IMR-90 (cell line): ENCODE data around the gene MPV17. TPM values are rescaled to one million over a fixed set of nuclear protein-coding genes. Genes with fewer than 3 reads are reported as not detected.
"Not testable (repeated sequence)": the region's sequence is repeated elsewhere in the genome, so short reads cannot be mapped to it uniquely, and the experiment has no call there.

Experiments used
- ATAC-seq: fragments of 200-7000 bp; cut with Tn5 transposase; 2 replicates; pipeline ENCODE4 v1.9.1; 2020; ENCODE audit warnings: low read depth, mild to moderate bottlenecking, moderate library complexity
- BruUV-seq: library from RNA; stranded (reverse); fragments of 400-500 nt; replicated peaks from 2 replicates; lab custom pipeline; 2021; lab: Mats Ljungman, UMichigan
- CTCF ChIA-PET: fragments of 300-600 bp; formaldehyde crosslinking; extraction: SDS; loops from one replicate; lab custom pipeline; 2021; ENCODE audit warnings: antibody characterized with exemption; lab: Yijun Ruan, JAX
- POLR2A ChIA-PET: fragments of 300-600 bp; sonication (Branson Sonifier 250); formaldehyde crosslinking; loops from one replicate; lab custom pipeline; 2022; ENCODE audit warnings: antibody characterized with exemption; ENCODE audit not compliant: unreplicated experiment; lab: Charles Lee
- DNase-seq: peaks from one replicate; pipeline ENCODE4 v3.0.0; 2013
- H2AFZ ChIP-seq: replicated peaks from 2 replicates; pipeline ENCODE3; 2013; ENCODE audit warnings: low read length, mild to moderate bottlenecking; ENCODE audit not compliant: poor library complexity
- H2AK5ac ChIP-seq: 2 replicates; pipeline ENCODE4 v1.6.1; 2013; ENCODE audit warnings: low read depth, low read length, inconsistent platforms
- H2AK9ac ChIP-seq: replicated peaks from 2 replicates; pipeline ENCODE3; 2013; ENCODE audit warnings: mild to moderate bottlenecking, low read depth, low read length, moderate library complexity; ENCODE audit not compliant: poor library complexity
- H2BK120ac ChIP-seq: 2 replicates; pipeline ENCODE4 v1.6.1; 2013; ENCODE audit warnings: low read depth, low read length, inconsistent platforms
- H2BK15ac ChIP-seq: 3 replicates; pipeline ENCODE4 v1.6.1; 2013; ENCODE audit warnings: low read depth, low read length, inconsistent platforms
- H2BK20ac ChIP-seq: 2 replicates; pipeline ENCODE4 v1.6.1; 2013; ENCODE audit warnings: low read depth, mild to moderate bottlenecking, inconsistent platforms, low read length, moderate library complexity
- H2BK5ac ChIP-seq: 2 replicates; pipeline ENCODE4 v1.6.1; 2013; ENCODE audit warnings: mild to moderate bottlenecking, low read depth, low read length, inconsistent platforms; ENCODE audit not compliant: poor library complexity, severe bottlenecking
- H3K14ac ChIP-seq: replicated peaks from 2 replicates; pipeline ENCODE4 v1.6.1; 2013; ENCODE audit warnings: low read depth, low read length, inconsistent platforms
- H3K18ac ChIP-seq: 2 replicates; pipeline ENCODE4 v1.6.1; 2013; ENCODE audit warnings: low read depth, low read length, control low read depth
- H3K23ac ChIP-seq: 2 replicates; pipeline ENCODE4 v1.6.1; 2013; ENCODE audit warnings: low read depth, low read length, inconsistent platforms
- H3K27ac ChIP-seq: 2 replicates; pipeline ENCODE4 v1.5.1; 2013; ENCODE audit warnings: mild to moderate bottlenecking, control low read depth, low read length; ENCODE audit not compliant: insufficient read depth
- H3K27me3 ChIP-seq: 2 replicates; pipeline ENCODE4 v1.6.1; 2013; ENCODE audit warnings: low read length; ENCODE audit not compliant: control insufficient read depth, insufficient read depth
- H3K36me3 ChIP-seq: 2 replicates; pipeline ENCODE4 v1.6.1; 2013; ENCODE audit warnings: low read length, mixed read lengths; ENCODE audit not compliant: control insufficient read depth, insufficient read depth
- H3K4ac ChIP-seq: 2 replicates; pipeline ENCODE4 v1.6.1; 2013; ENCODE audit warnings: low read depth, low read length, inconsistent platforms
- H3K4me1 ChIP-seq: 2 replicates; pipeline ENCODE4 v1.6.1; 2013; ENCODE audit warnings: low read length, mixed read lengths; ENCODE audit not compliant: control insufficient read depth, insufficient read depth
- H3K4me2 ChIP-seq: 2 replicates; pipeline ENCODE4 v1.6.1; 2013; ENCODE audit warnings: low read depth, mild to moderate bottlenecking, control low read depth, low read length, moderate library complexity
- H3K4me3 ChIP-seq: 2 replicates; pipeline ENCODE4 v1.5.1; 2013; ENCODE audit warnings: low read depth, mild to moderate bottlenecking, control low read depth, low read length, moderate library complexity; ENCODE audit not compliant: insufficient read depth
- H3K56ac ChIP-seq: 2 replicates; pipeline ENCODE4 v1.6.1; 2013; ENCODE audit warnings: low read length, inconsistent platforms; ENCODE audit not compliant: insufficient read depth; ENCODE audit errors: extremely low read depth
- H3K79me1 ChIP-seq, 2 experiments: 2 replicates each; pipeline ENCODE4 v1.6.1; 2013; ENCODE audit warnings: low read length in 2 of 2, inconsistent platforms in 1 of 2, low read depth in 1 of 2
- H3K9ac ChIP-seq: 2 replicates; pipeline ENCODE4 v1.6.1; 2013; ENCODE audit warnings: low read depth, low read length, control low read depth
- H3K9me1 ChIP-seq: 2 replicates; pipeline ENCODE4 v1.6.1; 2013; ENCODE audit warnings: low read length, inconsistent platforms; ENCODE audit not compliant: insufficient read depth
- H3K9me3 ChIP-seq: 2 replicates; pipeline ENCODE4 v1.6.1; 2013; ENCODE audit warnings: low read length; ENCODE audit not compliant: control insufficient read depth, insufficient read depth
- H4K20me1 ChIP-seq: 2 replicates; pipeline ENCODE4 v1.6.1; 2013; ENCODE audit warnings: low read length, inconsistent platforms; ENCODE audit not compliant: insufficient read depth
- H4K5ac ChIP-seq: 2 replicates; pipeline ENCODE4 v1.6.1; 2013; ENCODE audit warnings: mild to moderate bottlenecking, low read depth, low read length, control low read depth
- H4K8ac ChIP-seq, 2 experiments: 2 replicates each; pipeline ENCODE4 v1.6.1; 2013; ENCODE audit warnings: low read depth in 2 of 2, low read length in 2 of 2, control low read depth in 1 of 2, inconsistent platforms in 1 of 2
- H4K91ac ChIP-seq: 2 replicates; pipeline ENCODE4 v1.6.1; 2013; ENCODE audit warnings: low read depth, low read length, inconsistent platforms; ENCODE audit not compliant: insufficient read depth
- WGBS, 2 experiments: methylation state at CpG; one replicate each; pipeline versions ENCODE4 v1.1.5 to v1.1.7; 2013; ENCODE audit warnings: missing lambda C conversion rate in 2 of 2; ENCODE audit not compliant: insufficient read length in 1 of 2; ENCODE audit errors: extremely low coverage in 2 of 2; 5-methylcytosine and 5-hydroxymethylcytosine counted together
- dilution Hi-C: fragments of 300-500 bp; cut with HindIII; formaldehyde crosslinking; loops from one replicate; pipeline ENCODE4 v1.14.3; 2018; ENCODE audit warnings: low sequenced_read_pairs; ENCODE audit not compliant: unreplicated experiment
- in situ Hi-C: fragments of 300-500 bp; cut with MboI; formaldehyde crosslinking; loops from 3 replicates; pipeline ENCODE4 v1.14.3; 2019; ENCODE audit warnings: low sequenced_read_pairs, inconsistent platforms, mixed read lengths
- intact Hi-C: fragments of 100-400 bp; cut with micrococcal nuclease; formaldehyde crosslinking; loops from 2 replicates; pipeline ENCODE4 v1.10.0; 2022
- polyA plus RNA-seq, 3 experiments: library from polyadenylated mRNA; depleted of rRNA; stranded (reverse); fragments of >200 nt; gene quantifications; 2 replicates each; pipeline ENCODE4 v1.2.3, GENCODE V29; 2012; ENCODE audit warnings: low replicate concordance in 1 of 3
- total RNA-seq: library from RNA; depleted of rRNA; stranded (reverse); fragments of >200 nt; gene quantifications from 2 replicates; pipeline ENCODE4 v1.2.3, GENCODE V29; 2012

Gene MPV17
- total and polyA plus RNA-seq, 2 of the 4 experiments (the other 2 are of a cell fraction), result 70.4 to 160 TPM

DNA sequence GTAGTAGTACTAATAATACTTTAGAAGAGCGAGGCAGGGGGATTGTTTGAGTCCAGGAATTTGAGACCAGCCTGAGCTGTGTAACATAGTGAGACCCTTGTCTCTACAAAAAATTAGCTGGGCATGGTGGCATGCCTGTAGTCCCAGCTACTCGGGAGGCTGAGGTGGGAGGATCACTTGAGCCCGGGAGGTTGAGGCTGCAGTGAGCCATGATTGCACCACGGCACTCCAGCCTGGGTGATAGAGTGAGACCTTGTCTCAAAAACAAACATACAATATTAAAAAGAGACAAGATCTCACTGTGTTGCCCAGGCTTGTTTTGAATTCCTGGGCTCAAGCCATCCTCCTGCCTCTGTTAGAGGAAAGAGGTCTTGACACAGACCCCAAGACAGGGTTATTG is 22.3 kb downstream of the MPV17 start:
- ATAC-seq, DNase-seq, H3K18ac ChIP-seq, H3K4me1 ChIP-seq, H3K79me1 ChIP-seq, H2AK9ac ChIP-seq, H3K4me2 ChIP-seq, H2BK20ac ChIP-seq, H2AFZ ChIP-seq, H2BK5ac ChIP-seq, H3K36me3 ChIP-seq, BruUV-seq, H4K91ac ChIP-seq, H4K5ac ChIP-seq, POLR2A ChIA-PET, H3K4ac ChIP-seq, H2AK5ac ChIP-seq, H3K9me1 ChIP-seq, H3K9me3 ChIP-seq, H3K14ac ChIP-seq, H3K56ac ChIP-seq, dilution Hi-C loops, intact Hi-C loops, H3K23ac ChIP-seq, H3K9ac ChIP-seq, H4K20me1 ChIP-seq, H3K4me3 ChIP-seq, H2BK15ac ChIP-seq, H3K27ac ChIP-seq, in situ Hi-C loops, H4K8ac ChIP-seq, H2BK120ac ChIP-seq: not testable (repeated sequence)
- no CpG with 5 or more reads among the region's 4 CpGs for WGBS, 2 experiments
- peaks cover 18% of the 10 kb centered on the region for H3K27me3 ChIP-seq
- CTCF ChIA-PET, result interaction anchor here (0.8 to 1.1 kb wide), 2 partner anchors 8 to 20 kb away, joined by 3 to 4 read pairs; no protein-coding TSS in a partner anchor
